BE2C (cell line): ENCODE results near the gene ANKRD6.

Source experiments
- DNase-seq: peaks from one replicate; pipeline ENCODE4 v3.0.0-alpha.2; 2020
- H3K27me3 ChIP-seq: fragments of 250-450 bp; sonication (Bioruptor Pico); 2 replicates; pipeline ENCODE4 v1.5.1; 2020; ENCODE audit warnings: mild to moderate bottlenecking
- H3K36me3 ChIP-seq: fragments of 250-450 bp; sonication (Bioruptor Pico); 2 replicates; pipeline ENCODE4 v1.5.1; 2020; ENCODE audit warnings: mild to moderate bottlenecking
- H3K4me1 ChIP-seq: fragments of 250-450 bp; sonication (Bioruptor Pico); 2 replicates; pipeline ENCODE4 v1.5.1; 2020
- H3K4me3 ChIP-seq: 2 replicates; pipeline ENCODE4 v1.5.1; 2011; ENCODE audit warnings: low read depth, low read length
- H3K9me3 ChIP-seq: fragments of 250-450 bp; sonication (Bioruptor Pico); 2 replicates; pipeline ENCODE4 v1.5.1; 2020
- CTCF ChIP-seq: IDR thresholded peaks from 2 replicates; pipeline ENCODE4 v1.5.1; 2012; ENCODE audit warnings: mild to moderate bottlenecking, low read depth, low read length

The ANKRD6 gene

GRCh38 chr6:89589297-89590025 is 156.5 kb downstream of the ANKRD6 start:
- H3K9me3 ChIP-seq: no peaks in the 10 kb centered on the region
- TF ChIP-seq CTCF: no peak
- H3K36me3 ChIP-seq: no peaks in the 10 kb centered on the region
- no peak for DNase-seq
- H3K4me3 ChIP-seq: no peak overlapping the region
- H3K4me1 ChIP-seq: no peaks in the 10 kb centered on the region
- H3K27me3 ChIP-seq: no peaks in the 10 kb centered on the region

- no peak for TF ChIP-seq CTCF
These were observed 157.2 kb downstream of the ANKRD6 start for GRCh38 chr6:89590133-89590532.

GRCh38 chr6:89591745-89592144 is 158.8 kb downstream of the ANKRD6 start:
- Histone ChIP-seq H3K27me3 (no peaks in the 10 kb centered on the region), H3K9me3 (no peaks in the 10 kb centered on the region), H3K4me3 (no peak overlapping the region), H3K4me1 (no peaks in the 10 kb centered on the region), H3K36me3 (no peaks in the 10 kb centered on the region)
- TF ChIP-seq CTCF: no peak
- DNase-seq: no peak

More at GRCh38 chr6:89590133-89590532, 157.2 kb downstream of the ANKRD6 start:
- Histone ChIP-seq H3K27me3 (no peaks in the 10 kb centered on the region), H3K4me3 (no peak overlapping the region), H3K4me1 (no peaks in the 10 kb centered on the region), H3K9me3 (no peaks in the 10 kb centered on the region), H3K36me3 (no peaks in the 10 kb centered on the region)
- no peak for DNase-seq

- Histone ChIP-seq H3K4me1 (no peaks in the 10 kb centered on the region), H3K4me3 (no peak overlapping the region), H3K27me3 (no peaks in the 10 kb centered on the region), H3K9me3 (no peaks in the 10 kb centered on the region), H3K36me3 (no peaks in the 10 kb centered on the region)
- no peak for DNase-seq
- no peak for TF ChIP-seq CTCF
These were observed 163.1 kb downstream of the ANKRD6 start for GRCh38 chr6:89596056-89596455.

- H3K27me3 ChIP-seq: no peaks in the 10 kb centered on the region
- no peak overlapping the region for H3K4me3 ChIP-seq
- H3K9me3 ChIP-seq: no peaks in the 10 kb centered on the region
- no peaks in the 10 kb centered on the region for H3K4me1 ChIP-seq
- H3K36me3 ChIP-seq: no peaks in the 10 kb centered on the region
- no peak for TF ChIP-seq CTCF
- peak; percentile 50 for DNase-seq
These were observed 163.5 kb downstream of the ANKRD6 start for GRCh38 chr6:89596484-89596883.

GRCh38 chr6:89597372-89597771 is 164.4 kb downstream of the ANKRD6 start:
- Histone ChIP-seq H3K36me3 (no peaks in the 10 kb centered on the region), H3K27me3 (no peaks in the 10 kb centered on the region), H3K4me3 (no peak overlapping the region), H3K4me1 (no peaks in the 10 kb centered on the region), H3K9me3 (no peaks in the 10 kb centered on the region)
- DNase-seq: no peak
- TF ChIP-seq CTCF: no peak
